Type B pancreatic cell (in vitro differentiated cells): Measurements from ENCODE around the gene MPST. TPM values are rescaled to one million over a fixed set of nuclear protein-coding genes. Genes with fewer than 3 reads are reported as not detected.

Source experiments
- DNase-seq: peaks from one replicate; pipeline ENCODE4 v3.0.0; 2021; ENCODE audit warnings: mixed read lengths; ENCODE audit not compliant: unreplicated experiment; ENCODE audit errors: extremely low spot score
- H3K27ac Mint-ChIP-seq: 2 replicates; pipeline ENCODE4 v1.8.0; 2021; ENCODE audit warnings: mild to moderate bottlenecking, mixed read lengths
- H3K27me3 Mint-ChIP-seq: 2 replicates; pipeline ENCODE4 v1.8.0; 2021; ENCODE audit warnings: mixed read lengths
- H3K36me3 Mint-ChIP-seq: 2 replicates; pipeline ENCODE4 v1.8.0; 2021; ENCODE audit warnings: mixed read lengths
- H3K4me1 Mint-ChIP-seq: one replicate; pipeline ENCODE4 v1.8.0; 2021; ENCODE audit warnings: mixed read lengths; ENCODE audit not compliant: unreplicated experiment
- H3K4me3 Mint-ChIP-seq: 2 replicates; pipeline ENCODE4 v1.8.0; 2021; ENCODE audit warnings: mild to moderate bottlenecking, mixed read lengths
- H3K9me3 Mint-ChIP-seq: 2 replicates; pipeline ENCODE4 v1.8.0; 2021; ENCODE audit warnings: mixed read lengths
- CTCF ChIP-seq: fragments of 200-600 bp; sonication (generic); conservative IDR thresholded peaks from 2 replicates; pipeline ENCODE4 v1.5.0; 2021; ENCODE audit warnings: antibody characterized with exemption, mild to moderate bottlenecking
- total RNA-seq: library from RNA; stranded (reverse); gene quantifications from 2 replicates; pipeline ENCODE4 v1.2.1, GENCODE V29; 2021; ENCODE audit warnings: low replicate concordance

The MPST gene
- total RNA-seq, 1 donor from 2014 or later, result 71.3 TPM

DNA sequence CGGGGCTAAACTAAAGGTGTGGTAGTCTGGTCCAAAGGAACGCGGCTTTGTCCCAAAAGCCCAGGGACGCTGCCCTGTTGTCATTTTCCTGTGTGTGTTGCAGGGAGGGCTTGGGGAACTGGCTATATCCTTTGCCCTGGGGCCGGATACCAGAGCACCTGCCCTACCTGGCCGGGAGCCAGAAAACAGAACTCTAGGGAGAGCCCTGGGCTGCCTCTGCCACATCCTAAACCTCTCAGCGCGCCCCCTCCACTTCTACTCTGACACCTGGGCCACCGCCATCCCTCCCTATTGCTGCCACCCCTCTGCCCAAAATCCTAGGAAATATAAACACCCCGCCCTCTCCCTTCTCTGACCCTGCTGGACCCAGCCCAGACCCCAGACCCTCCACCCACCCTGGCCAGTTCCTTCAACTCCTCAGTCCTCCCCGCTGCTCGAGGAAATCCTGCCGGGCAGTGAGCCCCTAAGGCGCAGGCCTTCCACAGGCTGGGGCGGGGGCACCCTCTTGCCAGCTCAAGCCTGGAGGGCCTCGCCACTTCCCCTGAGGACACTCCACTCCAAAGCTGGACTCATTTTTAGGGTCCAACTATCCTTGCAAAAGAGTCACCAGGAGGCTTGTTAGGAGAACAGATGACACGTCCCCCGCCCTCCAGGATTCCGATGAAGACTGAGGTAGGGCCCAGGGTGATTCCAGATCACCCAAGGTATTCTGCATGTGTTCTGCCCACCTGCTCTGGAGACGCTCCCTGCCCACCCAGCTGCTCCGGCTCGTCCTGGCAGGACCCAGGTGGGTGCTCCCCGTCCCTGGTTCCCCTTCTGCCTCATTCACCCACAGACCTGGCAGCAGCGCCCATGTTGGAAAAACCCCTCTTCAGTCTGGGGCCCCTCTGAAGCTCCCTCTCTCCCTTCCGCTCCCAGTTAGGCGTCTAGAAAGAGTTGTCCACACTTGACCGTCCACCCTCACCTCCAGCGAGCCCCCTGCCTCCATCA is 44.2 kb downstream of the MPST start:
- TF ChIP-seq CTCF, result no peak
- no peaks in the 10 kb centered on the region for H3K9me3 Mint-ChIP-seq
- H3K4me1 Mint-ChIP-seq, result no peaks in the 10 kb centered on the region
- H3K36me3 Mint-ChIP-seq, result no peaks in the 10 kb centered on the region
- H3K4me3 Mint-ChIP-seq, result no peak overlapping the region
- no peak overlapping the region for H3K27ac Mint-ChIP-seq
- peaks cover 14% of the 10 kb centered on the region for H3K27me3 Mint-ChIP-seq
- no peak for DNase-seq

- TF ChIP-seq CTCF, result no peak
- H3K27ac Mint-ChIP-seq, result no peak overlapping the region
- no peaks in the 10 kb centered on the region for H3K36me3 Mint-ChIP-seq
- H3K4me1 Mint-ChIP-seq, result no peaks in the 10 kb centered on the region
- peaks cover 19% of the 10 kb centered on the region for H3K27me3 Mint-ChIP-seq
- H3K9me3 Mint-ChIP-seq, result no peaks in the 10 kb centered on the region
- DNase-seq, result no peak
- no peak overlapping the region for H3K4me3 Mint-ChIP-seq
Measured at GRCh38 chr22:37064553-37064952, 45.0 kb downstream of the MPST start.

DNA sequence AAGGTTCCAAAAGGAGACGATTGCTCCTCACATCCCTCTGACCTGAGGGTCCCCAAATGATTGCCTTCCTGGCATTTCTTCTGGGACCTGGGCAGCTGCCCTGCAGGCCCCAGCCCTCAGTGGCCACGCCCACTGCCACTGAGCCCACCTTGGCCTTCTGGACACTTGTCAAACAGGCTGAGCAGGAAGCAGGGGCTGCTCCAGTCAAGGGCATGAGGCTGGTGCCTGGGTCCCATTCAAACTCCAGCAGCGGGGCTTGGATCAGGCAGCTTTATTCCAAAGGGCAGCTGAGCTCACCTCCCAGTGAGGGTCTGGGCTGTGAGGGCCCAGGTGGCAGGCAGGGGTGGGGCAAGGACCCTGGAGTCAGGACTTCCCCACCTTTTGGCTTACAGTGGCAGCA is 45.6 kb downstream of the MPST start:
- H3K27ac Mint-ChIP-seq, result no peak overlapping the region
- peaks cover 25% of the 10 kb centered on the region for H3K27me3 Mint-ChIP-seq
- no peak for DNase-seq
- no peaks in the 10 kb centered on the region for H3K36me3 Mint-ChIP-seq
- TF ChIP-seq CTCF, result no peak
- no peaks in the 10 kb centered on the region for H3K9me3 Mint-ChIP-seq
- no peak overlapping the region for H3K4me3 Mint-ChIP-seq
- H3K4me1 Mint-ChIP-seq, result no peaks in the 10 kb centered on the region

GRCh38 chr22:37065961-37066360 is 46.4 kb downstream of the MPST start:
- Mint-ChIP-seq H3K27me3 (peaks cover 31% of the 10 kb centered on the region), H3K36me3 (no peaks in the 10 kb centered on the region), H3K4me3 (no peak overlapping the region), H3K4me1 (no peaks in the 10 kb centered on the region), H3K27ac (no peak overlapping the region), H3K9me3 (no peaks in the 10 kb centered on the region)
- no peak for TF ChIP-seq CTCF
- DNase-seq, result no peak

DNA sequence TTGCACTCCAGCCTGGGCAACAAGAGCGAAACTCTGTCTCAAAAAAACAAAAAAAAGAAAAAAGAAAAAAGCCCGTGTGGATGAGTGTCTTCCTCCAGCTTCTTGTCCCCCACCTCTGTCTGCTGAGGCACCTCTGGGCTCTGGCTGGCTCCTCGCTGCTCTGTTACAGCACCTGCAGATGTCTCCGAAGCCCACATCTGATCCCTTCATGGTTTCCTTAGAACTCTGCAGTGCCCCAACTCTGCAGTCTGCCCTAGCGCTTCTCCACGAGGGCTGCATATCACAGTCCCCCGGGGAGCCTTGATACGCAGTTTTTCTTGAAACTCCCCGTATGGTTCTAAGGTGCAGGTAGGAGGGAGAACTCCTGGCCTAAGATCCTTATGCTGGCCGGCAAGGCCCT is 47.9 kb downstream of the MPST start:
- no peak overlapping the region for H3K4me3 Mint-ChIP-seq
- peaks cover 31% of the 10 kb centered on the region for H3K27me3 Mint-ChIP-seq
- no peaks in the 10 kb centered on the region for H3K9me3 Mint-ChIP-seq

More for the DNA sequence above, 47.9 kb downstream of the MPST start:
- no peak for DNase-seq
- TF ChIP-seq CTCF, result no peak
- H3K27ac Mint-ChIP-seq, result no peak overlapping the region
- H3K36me3 Mint-ChIP-seq, result no peaks in the 10 kb centered on the region
- H3K4me1 Mint-ChIP-seq, result no peaks in the 10 kb centered on the region
